H1 (cell line): ENCODE results near the gene ALDH1A3. TPM values are rescaled to one million over a fixed set of nuclear protein-coding genes. Genes with fewer than 3 reads are reported as not detected.

ENCODE experiments used
- CTCF ChIA-PET: fragments of 300-600 bp; sonication (Branson Sonifier 250); formaldehyde crosslinking; loops from one replicate; lab custom pipeline; 2021; ENCODE audit not compliant: partially characterized antibody; lab: Charles Lee
- POLR2A ChIA-PET: fragments of 300-600 bp; sonication (Branson Sonifier 250); formaldehyde crosslinking; loops from one replicate; lab custom pipeline; 2021; ENCODE audit warnings: inconsistent platforms; ENCODE audit not compliant: partially characterized antibody; lab: Charles Lee
- DNase-seq, 2 experiments: peaks; one replicate each; pipeline versions ENCODE4 v3.0.0 to v3.0.0-alpha.2; 2010 to 2022; ENCODE audit warnings: low spot score in 2 of 2, low read depth in 1 of 2, mixed read lengths in 1 of 2
- FAIRE-seq: peaks from 2 replicates; lab custom pipeline; 2011; peaks lifted over from hg19 to GRCh38; lab: Jason Lieb, UNC
- H2AFZ ChIP-seq: 2 replicates; pipeline ENCODE4 v1.8.1; 2012; ENCODE audit warnings: low read length, inconsistent platforms
- H2AK5ac ChIP-seq: 2 replicates; pipeline ENCODE4 v1.6.1; 2013; ENCODE audit warnings: low read depth, low read length
- H2BK120ac ChIP-seq: replicated peaks from 2 replicates; pipeline ENCODE3; 2013; ENCODE audit warnings: low read depth, low read length, inconsistent platforms
- H2BK12ac ChIP-seq: 2 replicates; pipeline ENCODE4 v1.6.1; 2013; ENCODE audit warnings: low read depth, low read length
- H2BK15ac ChIP-seq: 2 replicates; pipeline ENCODE4 v1.6.1; 2013; ENCODE audit warnings: low read length
- H2BK20ac ChIP-seq: 2 replicates; pipeline ENCODE4 v1.6.1; 2013; ENCODE audit warnings: low read length
- H2BK5ac ChIP-seq: 2 replicates; pipeline ENCODE4 v1.6.1; 2013; ENCODE audit warnings: low read depth, low read length
- H3K14ac ChIP-seq: 2 replicates; pipeline ENCODE4 v1.6.1; 2013; ENCODE audit warnings: inconsistent platforms; ENCODE audit not compliant: insufficient read length
- H3K18ac ChIP-seq: 2 replicates; pipeline ENCODE4 v1.6.1; 2013; ENCODE audit warnings: low read length; ENCODE audit errors: extremely low read depth
- H3K23ac ChIP-seq: 2 replicates; pipeline ENCODE4 v1.6.1; 2013; ENCODE audit warnings: inconsistent platforms; ENCODE audit not compliant: insufficient read length
- H3K23me2 ChIP-seq: 2 replicates; pipeline ENCODE4 v1.6.1; 2013; ENCODE audit warnings: low read depth, low read length
- H3K27ac ChIP-seq: 2 replicates; pipeline ENCODE4 v1.6.1; 2011; ENCODE audit warnings: low read depth, low read length, inconsistent platforms
- H3K27me3 ChIP-seq, 4 experiments: replicated peaks in 1 of 4; 1 replicate in 1 of 4; 2 replicates in 3 of 4; pipeline versions ENCODE4 v1.6.1 to v1.8.1; 2011 to 2013; ENCODE audit warnings: low read length in 3 of 4, mild to moderate bottlenecking in 3 of 4, inconsistent platforms in 2 of 4, mixed read lengths in 2 of 4, moderate library complexity in 1 of 4; ENCODE audit not compliant: control insufficient read depth in 3 of 4, insufficient read depth in 3 of 4; ENCODE audit errors: extremely low read depth in 1 of 4
- H3K36me3 ChIP-seq, 4 experiments: 2 replicates each; pipeline versions ENCODE4 v1.6.1 to v1.8.1; 2011 to 2013; ENCODE audit warnings: mild to moderate bottlenecking in 4 of 4, low read length in 3 of 4, moderate library complexity in 2 of 4, control low read depth in 1 of 4, inconsistent platforms in 1 of 4; ENCODE audit not compliant: insufficient read depth in 4 of 4, control insufficient read depth in 2 of 4
- H3K4ac ChIP-seq: replicated peaks from 2 replicates; pipeline ENCODE3; 2013; ENCODE audit warnings: low read length, low read depth, mixed read lengths, inconsistent platforms; ENCODE audit not compliant: insufficient read length
- H3K4me1 ChIP-seq, 4 experiments: replicated peaks in 1 of 4; 1 replicate in 1 of 4; 2 replicates in 3 of 4; pipeline versions ENCODE4 v1.6.1 to v1.8.1; 2011 to 2013; ENCODE audit warnings: low read length in 3 of 4, inconsistent platforms in 2 of 4, mixed read lengths in 1 of 4; ENCODE audit not compliant: insufficient read depth in 4 of 4, control insufficient read depth in 3 of 4
- H3K4me2 ChIP-seq, 2 experiments: 2 replicates each; pipeline versions ENCODE4 v1.6.1 to v1.8.1; 2011 to 2013; ENCODE audit warnings: low read depth in 2 of 2, low read length in 2 of 2, control low read depth in 1 of 2, inconsistent platforms in 1 of 2, mild to moderate bottlenecking in 1 of 2; ENCODE audit not compliant: insufficient read depth in 1 of 2
- H3K4me3 ChIP-seq, 4 experiments: fragments of 200-600, 300-600 bp in 1 of 4; sonication (generic), shearing (Covaris generic), sonication (Bioruptor Twin) in 1 of 4; 2 replicates each; pipeline versions ENCODE4 v1.5.1 to v1.8.1; 2011 to 2016; ENCODE audit warnings: low read length in 4 of 4, low read depth in 3 of 4, control low read depth in 2 of 4, inconsistent platforms in 2 of 4, mild to moderate bottlenecking in 2 of 4, mixed read lengths in 1 of 4, moderate library complexity in 1 of 4; ENCODE audit not compliant: insufficient read depth in 2 of 4; ENCODE audit errors: extremely low read depth in 1 of 4
- H3K56ac ChIP-seq: replicated peaks from 2 replicates; pipeline ENCODE3; 2013; ENCODE audit warnings: low read depth, mild to moderate bottlenecking, mixed read lengths, low read length, inconsistent platforms; ENCODE audit not compliant: insufficient read length
- H3K79me1 ChIP-seq: 2 replicates; pipeline ENCODE4 v1.6.1; 2013; ENCODE audit warnings: low read depth, low read length, control low read depth
- H3K79me2 ChIP-seq, 2 experiments: 2 replicates each; pipeline versions ENCODE4 v1.6.1 to v1.8.1; 2012 to 2013; ENCODE audit warnings: low read length in 2 of 2, mild to moderate bottlenecking in 2 of 2, inconsistent platforms in 1 of 2; ENCODE audit not compliant: insufficient read depth in 2 of 2, control insufficient read depth in 1 of 2
- H3K9ac ChIP-seq, 4 experiments: replicated peaks in 1 of 4; 1 replicate in 1 of 4; 2 replicates in 3 of 4; pipeline versions ENCODE4 v1.6.1 to v1.8.1; 2011 to 2013; ENCODE audit warnings: low read depth in 3 of 4, low read length in 3 of 4, control low read depth in 2 of 4, mild to moderate bottlenecking in 2 of 4, moderate library complexity in 2 of 4, inconsistent platforms in 1 of 4; ENCODE audit errors: extremely low read depth in 1 of 4
- H3K9me3 ChIP-seq, 2 experiments: 2 replicates each; pipeline versions ENCODE4 v1.6.1 to v1.8.1; 2012 to 2013; ENCODE audit warnings: mild to moderate bottlenecking in 2 of 2, moderate library complexity in 2 of 2, control low read depth in 1 of 2, inconsistent platforms in 1 of 2, low read depth in 1 of 2, low read length in 1 of 2, mixed read lengths in 1 of 2; ENCODE audit not compliant: insufficient read depth in 2 of 2
- H4K20me1 ChIP-seq, 2 experiments: replicated peaks in 1 of 2; 2 replicates each; pipeline versions ENCODE3 to v1.8.1; 2011 to 2013; ENCODE audit warnings: inconsistent platforms in 2 of 2, low read length in 2 of 2, mild to moderate bottlenecking in 1 of 2; ENCODE audit not compliant: insufficient read depth in 2 of 2, control insufficient read depth in 1 of 2
- H4K5ac ChIP-seq: 2 replicates; pipeline ENCODE4 v1.6.1; 2013; ENCODE audit warnings: low read length, low read depth, mixed read lengths, inconsistent platforms; ENCODE audit not compliant: insufficient read length
- H4K8ac ChIP-seq: 2 replicates; pipeline ENCODE4 v1.8.0; 2013; ENCODE audit warnings: mild to moderate bottlenecking, moderate library complexity, low read length, inconsistent platforms; ENCODE audit not compliant: insufficient read depth; ENCODE audit errors: extremely low read depth
- H4K91ac ChIP-seq: replicated peaks from 2 replicates; pipeline ENCODE3; 2013; ENCODE audit warnings: low read length, mixed read lengths, inconsistent platforms; ENCODE audit not compliant: insufficient read length
- BCL11A ChIP-seq, 2 experiments: IDR thresholded peaks; one replicate each; pipeline ENCODE4 v1.6.1; 2011; ENCODE audit warnings: low read depth in 2 of 2, low read length in 2 of 2, mild to moderate bottlenecking in 2 of 2
- CEBPB ChIP-seq: IDR thresholded peaks from 2 replicates; pipeline ENCODE4 v1.6.1; 2012; ENCODE audit warnings: low read depth, low read length
- CREB1 ChIP-seq: IDR thresholded peaks from 2 replicates; pipeline ENCODE4 v1.6.1; 2012; ENCODE audit warnings: inconsistent platforms
- CTCF ChIP-seq, 3 experiments: IDR thresholded peaks; 1 replicate in 2 of 3; 2 replicates in 1 of 3; pipeline versions ENCODE4 v1.5.1 to v1.6.1; 2011; ENCODE audit warnings: low read length in 3 of 3, mild to moderate bottlenecking in 3 of 3, inconsistent platforms in 2 of 3, low read depth in 1 of 3, moderate library complexity in 1 of 3; ENCODE audit not compliant: insufficient read depth in 1 of 3; ENCODE audit errors: control extremely low read depth in 1 of 3
- EP300 ChIP-seq, 2 experiments: IDR thresholded peaks; 1 replicate in 1 of 2; 2 replicates in 1 of 2; pipeline ENCODE4 v1.6.1; 2011 to 2012; ENCODE audit warnings: low read depth in 2 of 2, low read length in 2 of 2, mild to moderate bottlenecking in 2 of 2, borderline replicate concordance in 1 of 2, inconsistent platforms in 1 of 2, moderate library complexity in 1 of 2
- FOSL1 ChIP-seq: IDR thresholded peaks from 2 replicates; pipeline ENCODE4 v1.6.1; 2011; ENCODE audit warnings: mild to moderate bottlenecking, low read depth, low read length, moderate library complexity; ENCODE audit not compliant: insufficient read depth
- HDAC6 ChIP-seq: IDR thresholded peaks from one replicate; pipeline ENCODE4 v1.7.1; 2012; ENCODE audit warnings: low read depth, mild to moderate bottlenecking, inconsistent platforms, low read length, moderate library complexity
- KDM5A ChIP-seq: fragments of 200-600 bp; IDR thresholded peaks from 2 replicates; pipeline ENCODE4 v1.7.1; 2012; ENCODE audit warnings: mild to moderate bottlenecking, low read length, inconsistent platforms, mixed read lengths
- MAFK ChIP-seq: IDR thresholded peaks from 2 replicates; pipeline ENCODE4 v1.6.1; 2012; ENCODE audit warnings: low read depth, mild to moderate bottlenecking, improper control_type of control experiment, low read length
- POLR2AphosphoS5 ChIP-seq: IDR thresholded peaks from 2 replicates; pipeline ENCODE4 v1.6.1; 2011; ENCODE audit warnings: low read depth, low read length
- RAD21 ChIP-seq, 2 experiments: IDR thresholded peaks in 1 of 2; conservative IDR thresholded peaks in 1 of 2; 2 replicates each; pipeline ENCODE4 v1.6.1; 2011; ENCODE audit warnings: low read depth in 2 of 2, low read length in 2 of 2, improper control_type of control experiment in 1 of 2, inconsistent platforms in 1 of 2, mild to moderate bottlenecking in 1 of 2, moderate library complexity in 1 of 2
- RXRA ChIP-seq: IDR thresholded peaks from 2 replicates; pipeline ENCODE4 v1.6.1; 2011; ENCODE audit warnings: low read depth, mild to moderate bottlenecking, low read length, moderate library complexity; ENCODE audit not compliant: insufficient read depth
- WGBS, 2 experiments: shearing (Covaris generic) in 1 of 2; methylation state at CpG; one replicate each; pipeline versions ENCODE4 v1.1.6 to v1.1.7; 2013 to 2015; ENCODE audit warnings: low lambda C conversion rate in 2 of 2, mixed read lengths in 2 of 2, inconsistent platforms in 1 of 2, low coverage in 1 of 2, missing lambda C conversion rate in 1 of 2; ENCODE audit not compliant: insufficient replicate concordance in 2 of 2, insufficient coverage in 1 of 2, insufficient read length in 1 of 2; ENCODE audit errors: extremely low coverage in 1 of 2, missing lambda C conversion rate in 1 of 2; 5-methylcytosine and 5-hydroxymethylcytosine counted together
- polyA plus RNA-seq, 7 experiments: library from polyadenylated mRNA; depleted of rRNA in 3 of 7; stranded (reverse) in 5 of 7; unstranded in 2 of 7; fragments of >200 nt in 5 of 7; fragments of 200-250 nt in 2 of 7; gene quantifications; 1 replicate in 5 of 7; 2 replicates in 1 of 7; 4 replicates in 1 of 7; pipeline versions ENCODE4 v1.2.1 to v1.2.3, GENCODE V29; 2011 to 2013; ENCODE audit warnings: missing spikeins in 2 of 7, mixed read lengths in 2 of 7
- total RNA-seq: library from RNA; stranded (reverse); fragmentation: NEBNext Ultra II Directional; extraction: Animal tissue kit (Norgen Biotek cat#: 25700); gene quantifications from 2 replicates; pipeline ENCODE4 v1.2.1, GENCODE V29; 2021

ALDH1A3 gene
- total and polyA plus RNA-seq, 2 of the 8 experiments (the other 6 are each of a cell fraction or from before 2014, with no cell fraction given) = 2.2 to 5.5 TPM

GRCh38 chr15:100939791-100940190 is 60.2 kb downstream of the ALDH1A3 start:
- H2BK12ac ChIP-seq = no peak overlapping the region
- no peak overlapping the region for H3K14ac ChIP-seq
- H2BK20ac ChIP-seq = no peak overlapping the region
- H4K91ac ChIP-seq = no peak overlapping the region
- no peak overlapping the region for H2BK15ac ChIP-seq
- H4K20me1 ChIP-seq = no peaks in the 10 kb centered on the region
- no peak overlapping the region for H3K9ac ChIP-seq
- H3K9me3 ChIP-seq = no peaks in the 10 kb centered on the region
- H3K27ac ChIP-seq = no peak overlapping the region
- H3K18ac ChIP-seq = no peak overlapping the region
- no peak overlapping the region for H3K4ac ChIP-seq
- FAIRE-seq (no peak), DNase-seq (no peak)
- no peak overlapping the region for H4K5ac ChIP-seq
- no peak overlapping the region for H2AK5ac ChIP-seq
- H3K23ac ChIP-seq = no peak overlapping the region
- no peak overlapping the region for H3K4me3 ChIP-seq
- H3K27me3 ChIP-seq = no peaks in the 10 kb centered on the region
- H2BK120ac ChIP-seq = no peak overlapping the region
- H2AFZ ChIP-seq = no peak overlapping the region
- H3K23me2 ChIP-seq = peaks cover 8% of the 10 kb centered on the region; the same call in 1 of the 2 replicates
- ChIA-PET CTCF (interaction anchor here (1.7 to 1.8 kb wide), 2 partner anchors 23 to 68 kb away, joined by 5 to 6 read pairs; no protein-coding TSS in a partner anchor), POLR2A (no interaction called here)
- H3K4me2 ChIP-seq = no peak overlapping the region
- H3K79me2 ChIP-seq = no peaks in the 10 kb centered on the region
- H4K8ac ChIP-seq = no peak overlapping the region
- H3K79me1 ChIP-seq = no peaks in the 10 kb centered on the region; the same call in 1 of the 2 replicates
- no peak overlapping the region for H3K56ac ChIP-seq
- H2BK5ac ChIP-seq = no peak overlapping the region
- whole genome bisulfite sequencing, 2 experiments = 88% methylated on average over 4 of the region's 4 CpGs; no CpG with 5 or more reads in 1 of the 2 experiments
- no peaks in the 10 kb centered on the region; a peak in 1 of 7 replicates for H3K4me1 ChIP-seq
- H3K36me3 ChIP-seq = no peaks in the 10 kb centered on the region
- TF ChIP-seq MAFK (no peak), CTCF (IDR thresholded peaks at IDR 0.05; ENCODE audit: control extremely low read depth in 1 of 3, insufficient read depth in 1 of 3, low read depth in 1 of 3, low read length in 3 of 3) (no peak), RAD21 (IDR thresholded peaks at IDR 0.05 in 1 of 2, conservative IDR thresholded peaks at IDR 0.05 in 1 of 2; ENCODE audit: low read depth in 2 of 2, low read length in 2 of 2) (no peak), RXRA (no peak), FOSL1 (no peak), POLR2AphosphoS5 (no peak), HDAC6 (no peak), CEBPB (no peak), CREB1 (no peak), KDM5A (no peak), EP300 (IDR thresholded peaks at IDR 0.05; ENCODE audit: borderline replicate concordance in 1 of 2, low read depth in 2 of 2, low read length in 2 of 2) (no peak), BCL11A (IDR thresholded peaks at IDR 0.05; ENCODE audit: low read depth in 2 of 2, low read length in 2 of 2) (no peak)
